Esophagus squamous epithelium (tissue), 5 donors: ENCODE results near the gene ADPRHL1. TPM values are rescaled to one million over a fixed set of nuclear protein-coding genes. Genes with fewer than 3 reads are reported as not detected.

ENCODE experiments used
- DNase-seq: peaks from one replicate; lab custom pipeline; 2025; lab: John Stamatoyannopoulos, UW
- H3K27ac ChIP-seq, 4 donors: fragments of 200-600 bp; sonication (generic); one replicate each; pipeline ENCODE4 v1.5.1; 2016 to 2019; ENCODE audit warnings: mild to moderate bottlenecking in 1 of 4
- H3K27me3 ChIP-seq, 4 donors: fragments of 200-600 bp; sonication (generic); 1 replicate in 3 of 4; 2 replicates in 1 of 4; pipeline versions ENCODE4 v1.5.1 to v1.6.0; 2017 to 2021; ENCODE audit warnings: antibody characterized with exemption in 1 of 4
- H3K36me3 ChIP-seq, 3 donors: fragments of 200-600 bp; sonication (generic); one replicate each; pipeline ENCODE4 v1.5.1; 2016 to 2019
- H3K4me1 ChIP-seq, 3 donors: fragments of 200-600 bp; sonication (generic); one replicate each; pipeline ENCODE4 v1.5.1; 2017 to 2019
- H3K4me3 ChIP-seq, 4 donors: fragments of 200-600 bp; sonication (generic); 1 replicate in 3 of 4; 2 replicates in 1 of 4; pipeline ENCODE4 v1.5.1; 2016 to 2019; ENCODE audit warnings: mild to moderate bottlenecking in 2 of 4, moderate library complexity in 1 of 4
- H3K9me3 ChIP-seq, 3 donors: fragments of 200-600 bp; sonication (generic); one replicate each; pipeline ENCODE4 v1.5.1; 2016 to 2019
- POLR2A ChIP-seq, 4 donors: fragments of 450-650 bp; IDR thresholded peaks; one replicate each; pipeline ENCODE4 v1.6.1; 2017; ENCODE audit warnings: antibody characterized with exemption in 4 of 4, mild to moderate bottlenecking in 4 of 4, moderate library complexity in 3 of 4
- WGBS, 2 donors: methylation state at CpG; one replicate each; pipeline ENCODE4 v1.1.5; 2018; 5-methylcytosine and 5-hydroxymethylcytosine counted together
- intact Hi-C: fragments of 100-400 bp; cut with DNase I; formaldehyde crosslinking; loops from one replicate; pipeline ENCODE4 v1.15.0; 2022
- total RNA-seq, 4 donors: library from RNA; depleted of rRNA; stranded (reverse); fragments of >200 nt; gene quantifications; one replicate each; pipeline ENCODE4 v1.1.0, GENCODE V29; 2016
- TF ChIP-seq, protein P1 (sequence below), 6 experiments: fragments of 450-650 bp in 4 of 6; fragments of 200-600 bp in 2 of 6; sonication (generic) in 2 of 6; IDR thresholded peaks; one replicate each; pipeline ENCODE4 v1.5.1; 2016 to 2019; ENCODE audit warnings: antibody characterized with exemption in 6 of 6, mild to moderate bottlenecking in 4 of 6, moderate library complexity in 4 of 6
- donor health status: DM: yes; HTN: yes; CAD: no.

Gene ADPRHL1
- total RNA-seq, 4 donors from 2014 or later: 0.31 to 3.5 (median 2.2) TPM

- intact Hi-C loops: no loop called here
- Histone ChIP-seq H3K36me3 (peaks cover 0 to 7% (median 0%) of the 10 kb centered on the region in 3 donors), H3K9me3 (no peaks in the 10 kb centered on the region), H3K4me1 (peaks cover 24 to 63% (median 26%) of the 10 kb centered on the region in 3 donors), H3K27ac (no peak overlapping the region), H3K27me3 (no peaks in the 10 kb centered on the region), H3K4me3 (no peak overlapping the region)
- 81 to 82% methylated on average over 3 of the region's 3 CpGs for WGBS, 2 donors
- no peak for TF ChIP-seq POLR2A (IDR thresholded peaks at IDR 0.05)
- TF ChIP-seq, protein P1, sequence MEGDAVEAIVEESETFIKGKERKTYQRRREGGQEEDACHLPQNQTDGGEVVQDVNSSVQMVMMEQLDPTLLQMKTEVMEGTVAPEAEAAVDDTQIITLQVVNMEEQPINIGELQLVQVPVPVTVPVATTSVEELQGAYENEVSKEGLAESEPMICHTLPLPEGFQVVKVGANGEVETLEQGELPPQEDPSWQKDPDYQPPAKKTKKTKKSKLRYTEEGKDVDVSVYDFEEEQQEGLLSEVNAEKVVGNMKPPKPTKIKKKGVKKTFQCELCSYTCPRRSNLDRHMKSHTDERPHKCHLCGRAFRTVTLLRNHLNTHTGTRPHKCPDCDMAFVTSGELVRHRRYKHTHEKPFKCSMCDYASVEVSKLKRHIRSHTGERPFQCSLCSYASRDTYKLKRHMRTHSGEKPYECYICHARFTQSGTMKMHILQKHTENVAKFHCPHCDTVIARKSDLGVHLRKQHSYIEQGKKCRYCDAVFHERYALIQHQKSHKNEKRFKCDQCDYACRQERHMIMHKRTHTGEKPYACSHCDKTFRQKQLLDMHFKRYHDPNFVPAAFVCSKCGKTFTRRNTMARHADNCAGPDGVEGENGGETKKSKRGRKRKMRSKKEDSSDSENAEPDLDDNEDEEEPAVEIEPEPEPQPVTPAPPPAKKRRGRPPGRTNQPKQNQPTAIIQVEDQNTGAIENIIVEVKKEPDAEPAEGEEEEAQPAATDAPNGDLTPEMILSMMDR (IDR thresholded peaks at IDR 0.05): no peak
- no peak for DNase-seq
These were observed 35.0 kb upstream of the ADPRHL1 start for GRCh38 chr13:113488283-113488682.

GRCh38 chr13:113486698-113487097 is 33.4 kb upstream of the ADPRHL1 start:
- Histone ChIP-seq H3K27me3 (no peaks in the 10 kb centered on the region), H3K4me3 (no peak overlapping the region), H3K9me3 (no peaks in the 10 kb centered on the region), H3K27ac (no peak overlapping the region), H3K4me1 (peaks cover 12 to 58% (median 17%) of the 10 kb centered on the region in 3 donors), H3K36me3 (peaks cover 0 to 12% (median 0%) of the 10 kb centered on the region in 3 donors)
- intact Hi-C loops: no loop called here
- TF ChIP-seq, protein P1 (IDR thresholded peaks at IDR 0.05): no peak
- no peak for TF ChIP-seq POLR2A (IDR thresholded peaks at IDR 0.05)
- no peak for DNase-seq
- 71 to 78% methylated on average over 3 to 4 of the region's 4 CpGs for WGBS, 2 donors

DNA sequence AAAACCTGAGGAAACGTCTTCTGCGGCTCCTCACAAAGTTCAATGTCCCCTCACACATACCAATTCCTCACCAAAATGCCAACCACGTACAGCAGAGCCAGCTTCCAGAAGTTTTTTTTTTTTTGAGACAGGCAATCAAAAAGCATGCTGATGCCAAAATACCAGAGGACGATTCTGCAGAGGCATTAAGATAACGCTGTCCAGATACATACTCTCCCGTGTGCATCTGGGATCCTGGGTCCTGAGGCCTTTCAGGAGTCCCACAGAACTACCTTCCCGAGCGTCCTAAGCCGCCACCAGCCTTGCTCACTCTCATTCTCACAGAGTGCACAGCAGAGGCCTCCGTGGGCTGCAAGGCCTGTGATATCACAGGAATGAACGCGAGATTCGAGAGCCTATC is 32.3 kb upstream of the ADPRHL1 start:
- H3K4me3 ChIP-seq: no peak overlapping the region
- no peaks in the 10 kb centered on the region for H3K27me3 ChIP-seq
- DNase-seq: no peak
- H3K9me3 ChIP-seq: no peaks in the 10 kb centered on the region
- no peak for TF ChIP-seq POLR2A (IDR thresholded peaks at IDR 0.05)
- TF ChIP-seq, protein P1 (IDR thresholded peaks at IDR 0.05): no peak
- peaks cover 0 to 13% (median 0%) of the 10 kb centered on the region in 3 donors for H3K36me3 ChIP-seq
- intact Hi-C loops: no loop called here
- WGBS, 2 donors: 87 to 90% methylated on average over 12 to 13 of the region's 13 CpGs
- H3K27ac ChIP-seq: no peak overlapping the region
- peaks cover 10 to 52% (median 11%) of the 10 kb centered on the region in 3 donors for H3K4me1 ChIP-seq

GRCh38 chr13:113483504-113484293 is 30.4 kb upstream of the ADPRHL1 start:
- Histone ChIP-seq H3K27me3 (no peaks in the 10 kb centered on the region), H3K4me3 (no peak overlapping the region), H3K4me1 (peaks cover 0 to 37% (median 0%) of the 10 kb centered on the region in 3 donors), H3K9me3 (no peaks in the 10 kb centered on the region), H3K36me3 (peaks cover 0 to 32% (median 0%) of the 10 kb centered on the region in 3 donors), H3K27ac (no peak overlapping the region)
- TF ChIP-seq, protein P1 (IDR thresholded peaks at IDR 0.05): no peak
- no peak for TF ChIP-seq POLR2A (IDR thresholded peaks at IDR 0.05)
- intact Hi-C loops: no loop called here
- WGBS, 2 donors: 85 to 93% methylated on average over 23 to 33 of the region's 36 CpGs
- no peak for DNase-seq

GRCh38 chr13:113483081-113483480 is 29.8 kb upstream of the ADPRHL1 start:
- TF ChIP-seq, protein P1 (IDR thresholded peaks at IDR 0.05): no peak
- no peak for TF ChIP-seq POLR2A (IDR thresholded peaks at IDR 0.05)
- no peak overlapping the region for H3K27ac ChIP-seq
- intact Hi-C loops: no loop called here
- H3K27me3 ChIP-seq: no peaks in the 10 kb centered on the region
- H3K4me1 ChIP-seq: peaks cover 0 to 30% (median 0%) of the 10 kb centered on the region in 3 donors
- WGBS, 2 donors: 92 to 95% methylated on average over 7 of the region's 7 CpGs
- H3K36me3 ChIP-seq: peaks cover 0 to 38% (median 0%) of the 10 kb centered on the region in 3 donors
- H3K9me3 ChIP-seq: no peaks in the 10 kb centered on the region
- no peak overlapping the region for H3K4me3 ChIP-seq
- no peak for DNase-seq
